Activated CD4-positive, alpha-beta T cell treated with anti-CD3 and anti-CD28 coated beads, Interleukin-2, amount 50 U/mL, for 4 hours (primary cell): ENCODE results near the gene TAF1.
"Not testable (repeated sequence)": the region's sequence is repeated elsewhere in the genome, so short reads cannot be mapped to it uniquely, and the experiment has no call there.

Source experiments
- DNase-seq, 2 experiments: peaks; one replicate each; pipeline ENCODE4 v3.0.0-alpha.2; 2020

The TAF1 gene

DNA sequence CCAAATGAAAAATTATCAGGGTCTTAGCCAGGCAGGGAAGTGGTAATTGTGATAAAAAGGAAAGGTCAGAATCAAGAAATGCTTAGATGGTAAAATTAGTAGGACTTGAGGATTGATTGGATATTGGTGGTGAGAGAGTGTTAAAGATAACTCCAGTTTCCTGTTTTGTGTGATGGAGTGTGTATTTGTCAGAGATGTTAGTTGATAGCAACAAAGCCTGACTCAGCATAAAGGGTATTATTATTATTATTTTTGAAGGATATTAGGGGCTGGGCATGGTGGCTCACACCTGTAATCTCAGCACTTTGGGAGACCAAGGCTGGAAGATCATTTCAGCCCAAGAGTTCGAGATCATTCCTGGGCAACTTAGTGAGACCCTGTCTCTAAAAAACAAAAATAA, 143.1 kb downstream of the TAF1 start:
- no peak for DNase-seq

DNA sequence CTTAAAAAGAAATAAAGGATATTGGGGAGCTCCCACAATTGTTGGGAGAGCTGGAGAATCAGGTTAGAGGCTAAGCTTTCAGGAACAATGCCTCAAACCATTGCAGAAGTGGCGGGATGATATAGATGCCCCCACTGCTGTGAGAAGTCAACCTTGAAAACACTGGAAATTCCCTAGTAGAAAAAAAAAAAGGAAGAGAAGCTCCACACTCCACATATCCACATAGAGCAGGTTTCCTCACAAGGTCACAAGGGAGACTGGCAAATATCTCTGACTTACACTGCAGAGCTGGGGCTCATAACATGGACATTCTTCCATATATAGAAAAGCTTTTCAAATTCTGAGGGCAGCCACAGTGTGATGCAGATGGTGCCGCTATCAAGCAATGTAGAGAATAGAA, 144.0 kb downstream of the TAF1 start:
- no peak for DNase-seq

DNA sequence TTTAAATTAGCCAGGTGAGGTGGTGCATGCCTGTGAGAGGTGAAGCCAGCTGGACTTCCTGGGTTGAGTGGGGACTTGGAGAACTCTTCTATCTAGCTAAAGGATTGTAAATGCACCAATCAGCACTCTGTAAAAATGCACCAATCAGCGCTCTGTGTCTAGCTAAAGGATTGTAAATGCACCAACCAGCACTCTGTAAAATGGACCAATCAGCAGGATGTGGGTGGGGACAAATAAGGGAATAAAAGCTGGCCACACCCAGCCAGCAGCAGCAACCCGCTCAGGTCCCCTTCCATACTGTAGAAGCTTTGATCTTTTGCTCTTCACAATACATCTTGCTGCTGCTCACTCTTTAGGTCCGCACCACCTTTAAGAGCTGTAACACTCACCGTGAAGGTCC, 147.6 kb downstream of the TAF1 start:
- not testable (repeated sequence) for DNase-seq

DNA sequence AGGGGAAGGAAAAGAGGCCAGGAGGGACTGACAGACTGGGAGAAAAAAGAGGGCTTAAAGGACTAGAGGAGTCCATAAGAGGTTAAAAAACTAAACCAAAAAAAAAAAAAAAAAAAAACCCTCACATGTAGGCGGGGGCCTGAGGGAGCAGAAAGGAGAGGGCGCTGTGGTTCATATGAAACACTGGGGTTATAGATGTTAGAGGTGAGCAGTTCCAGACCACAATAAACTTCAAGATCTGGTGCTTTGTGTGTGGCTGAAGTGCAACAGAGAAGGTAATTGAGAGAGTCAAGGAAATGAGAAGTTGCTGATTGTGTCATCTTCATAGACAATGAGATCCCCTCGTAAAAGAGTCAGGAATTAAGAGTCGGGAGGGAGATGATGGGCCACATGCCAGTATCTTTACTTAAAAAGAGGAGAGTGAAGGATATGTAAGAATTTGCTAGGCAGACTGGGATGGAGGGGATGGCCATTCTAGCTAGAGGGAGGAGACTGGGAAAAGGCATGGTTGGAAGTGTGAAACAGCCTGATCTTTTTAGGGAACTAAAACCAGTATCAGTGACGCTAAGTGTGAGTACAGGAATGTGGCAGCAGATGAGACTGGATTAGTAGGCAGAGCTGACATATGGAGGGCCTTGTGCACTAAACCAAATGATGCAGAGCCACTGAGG, 148.3 kb downstream of the TAF1 start:
- no peak for DNase-seq

DNA sequence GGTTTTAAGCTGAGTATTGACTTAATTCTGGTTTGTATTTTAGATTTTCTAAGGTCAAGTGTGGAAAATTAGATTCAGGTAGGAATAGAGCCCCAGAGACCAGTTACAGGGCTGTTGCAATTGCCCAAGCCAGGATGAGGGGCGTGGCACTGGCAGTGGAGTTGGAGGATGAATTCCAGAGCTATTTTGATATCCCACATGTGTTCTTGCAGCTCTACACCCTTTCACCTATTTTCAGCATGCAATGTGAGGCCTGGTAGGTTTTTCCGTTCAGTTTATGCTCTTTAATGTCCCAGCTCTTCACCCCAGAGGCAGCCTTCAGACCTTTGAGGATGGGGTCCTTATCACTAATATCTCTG, 148.9 kb downstream of the TAF1 start:
- no peak for DNase-seq
